A673 (cell line): ENCODE data around the gene ZFAND4. TPM values are rescaled to one million over a fixed set of nuclear protein-coding genes. Genes with fewer than 3 reads are reported as not detected.
"Not testable (repeated sequence)": the region's sequence is repeated elsewhere in the genome, so short reads cannot be mapped to it uniquely, and the experiment has no call there.

Experiments used
- BruUV-seq: library from RNA; stranded (reverse); fragments of 400-500 nt; replicated peaks from 2 replicates; lab custom pipeline; 2021; lab: Mats Ljungman, UMichigan
- CTCF ChIA-PET: fragments of 300-600 bp; sonication (Branson Sonifier 250); formaldehyde crosslinking; loops from one replicate; lab custom pipeline; 2022; ENCODE audit warnings: antibody characterized with exemption; lab: Charles Lee
- POLR2A ChIA-PET: fragments of 300-600 bp; sonication (Branson Sonifier 250); formaldehyde crosslinking; loops from one replicate; lab custom pipeline; 2022; ENCODE audit warnings: antibody characterized with exemption; ENCODE audit not compliant: low non-redundant PET; lab: Charles Lee
- DNase-seq: peaks from one replicate; pipeline ENCODE4 v3.0.0-alpha.2; 2015; ENCODE audit warnings: low spot score
- H3K27ac ChIP-seq: fragments of 200-600 bp; sonication (generic); 2 replicates; pipeline ENCODE4 v1.5.1; 2016; ENCODE audit warnings: mixed run types, low read depth, mild to moderate bottlenecking, mixed read lengths, antibody characterized with exemption, low read length; ENCODE audit not compliant: poor library complexity, severe bottlenecking
- H3K27me3 ChIP-seq: fragments of 200-600 bp; sonication (generic); replicated peaks from 2 replicates; pipeline ENCODE4 v1.6.1; 2017; ENCODE audit warnings: mixed run types, low read depth, mild to moderate bottlenecking, mixed read lengths, antibody characterized with exemption, low read length; ENCODE audit not compliant: insufficient read depth, poor library complexity
- H3K36me3 ChIP-seq: fragments of 200-600 bp; sonication (generic); 2 replicates; pipeline ENCODE4 v1.6.1; 2016; ENCODE audit warnings: mixed run types, mild to moderate bottlenecking, mixed read lengths, antibody characterized with exemption, low read length; ENCODE audit not compliant: insufficient read depth, poor library complexity, severe bottlenecking
- H3K4me1 ChIP-seq: fragments of 200-600 bp; sonication (generic); 2 replicates; pipeline ENCODE4 v1.6.1; 2017; ENCODE audit warnings: mixed run types, mild to moderate bottlenecking, mixed read lengths, antibody characterized with exemption, low read length; ENCODE audit not compliant: insufficient read depth, poor library complexity, severe bottlenecking
- H3K4me3 ChIP-seq: fragments of 200-600 bp; sonication (generic); 2 replicates; pipeline ENCODE4 v1.5.1; 2016; ENCODE audit warnings: low read depth, mixed run types, mild to moderate bottlenecking, mixed read lengths, low read length; ENCODE audit not compliant: poor library complexity, severe bottlenecking
- H3K9me3 ChIP-seq: fragments of 200-600 bp; sonication (generic); 2 replicates; pipeline ENCODE4 v1.6.1; 2016; ENCODE audit warnings: mixed run types, low read depth, mild to moderate bottlenecking, mixed read lengths, antibody characterized with exemption, low read length; ENCODE audit not compliant: poor library complexity, severe bottlenecking
- CTCF ChIP-seq: fragments of 300-800, 200-600 bp; sonication (generic); conservative IDR thresholded peaks from 2 replicates; pipeline ENCODE4 v1.5.1; 2017; ENCODE audit warnings: low read depth, mild to moderate bottlenecking, antibody characterized with exemption, low read length, moderate library complexity, mixed read lengths
- EZH2 ChIP-seq: fragments of 200-600 bp; sonication (generic); IDR thresholded peaks from 2 replicates; pipeline ENCODE4 v1.6.1; 2017; ENCODE audit warnings: borderline replicate concordance, low read depth, mild to moderate bottlenecking, mixed read lengths, antibody characterized with exemption, low read length; ENCODE audit not compliant: poor library complexity, severe bottlenecking
- intact Hi-C: fragments of 100-400 bp; cut with micrococcal nuclease; formaldehyde crosslinking; loops from one replicate; pipeline ENCODE4 v1.10.0; 2022; ENCODE audit not compliant: unreplicated experiment
- total RNA-seq: library from RNA; stranded (reverse); gene quantifications from 2 replicates; pipeline ENCODE4 v1.2.3, GENCODE V29; 2021

ZFAND4 gene
- total RNA-seq, 1 experiment from 2014 or later, result 9.2 TPM

- no TSS peak for BruUV-seq
- Histone ChIP-seq H3K9me3 (no peaks in the 10 kb centered on the region), H3K4me3 (no peak overlapping the region), H3K36me3 (no peaks in the 10 kb centered on the region), H3K27me3 (no peaks in the 10 kb centered on the region), H3K4me1 (no peaks in the 10 kb centered on the region), H3K27ac (no peak overlapping the region)
- ChIA-PET CTCF (no interaction called here), POLR2A (no interaction called here)
- TF ChIP-seq EZH2, result no peak
- TF ChIP-seq CTCF, result no peak
- intact Hi-C loops, result no loop called here
- DNase-seq, result no peak
Observed at GRCh38 chr10:45660876-45661411, 11.6 kb downstream of the ZFAND4 start.

- ChIA-PET CTCF (no interaction called here), POLR2A (interaction anchor here (0.6 kb wide), 1 partner anchor 17 kb away, joined by 14 read pairs; no protein-coding TSS in a partner anchor)
- no peaks in the 10 kb centered on the region for H3K4me1 ChIP-seq
- no peaks in the 10 kb centered on the region for H3K27me3 ChIP-seq
- no peak overlapping the region for H3K4me3 ChIP-seq
- no peak for DNase-seq
- H3K9me3 ChIP-seq, result no peaks in the 10 kb centered on the region
- TF ChIP-seq EZH2, result no peak
- no peak for TF ChIP-seq CTCF
- H3K36me3 ChIP-seq, result no peaks in the 10 kb centered on the region
- H3K27ac ChIP-seq, result no peak overlapping the region
- intact Hi-C loops, result no loop called here
- no TSS peak for BruUV-seq
Observed at GRCh38 chr10:45657033-45657926, 15.3 kb downstream of the ZFAND4 start.

- no peak for DNase-seq
- H3K27me3 ChIP-seq, result no peaks in the 10 kb centered on the region
- no peaks in the 10 kb centered on the region for H3K36me3 ChIP-seq
- no peak overlapping the region for H3K4me3 ChIP-seq
- no peak for TF ChIP-seq EZH2
- no peak for TF ChIP-seq CTCF
- no peaks in the 10 kb centered on the region for H3K9me3 ChIP-seq
- CTCF ChIA-PET, result no interaction called here
- H3K27ac ChIP-seq, result no peak overlapping the region
- BruUV-seq, result no TSS peak
- no peaks in the 10 kb centered on the region for H3K4me1 ChIP-seq
- POLR2A ChIA-PET, result no interaction called here
- intact Hi-C loops, result no loop called here
Observed at GRCh38 chr10:45655219-45655618, 17.4 kb downstream of the ZFAND4 start.

GRCh38 chr10:45654753-45655141, 17.8 kb downstream of the ZFAND4 start:
- H3K36me3 ChIP-seq, DNase-seq, H3K9me3 ChIP-seq, CTCF ChIA-PET, H3K27me3 ChIP-seq, H3K4me1 ChIP-seq, H3K4me3 ChIP-seq, POLR2A ChIA-PET, H3K27ac ChIP-seq, intact Hi-C loops, BruUV-seq: not testable (repeated sequence)
